ENCODE measurements around the gene RPIA.

The RPIA gene

DNA sequence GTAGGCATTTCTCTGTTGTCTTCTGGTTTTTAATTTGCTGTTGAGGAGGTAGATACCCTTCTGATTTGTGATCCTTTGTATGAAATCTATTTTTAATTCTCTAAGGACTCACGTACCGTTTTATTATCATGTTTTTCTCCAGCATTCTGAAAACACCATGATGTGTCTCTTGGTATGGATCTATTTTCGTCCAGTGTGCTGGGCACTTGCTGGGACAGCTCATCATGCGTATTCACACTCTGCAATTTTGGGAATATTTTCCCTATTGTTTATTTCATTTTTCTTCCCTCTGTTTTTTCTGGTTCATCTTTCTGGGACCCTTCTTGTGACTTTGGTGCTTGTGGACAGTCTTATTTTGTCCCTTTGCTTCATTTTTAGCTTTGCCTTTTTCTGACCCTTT, 21.9 kb downstream of the RPIA start:
- no peak for DNase-seq
- H3K79me2 ChIP-seq (ENCODE audit: low read length): peaks cover 6% of the 10 kb centered on the region; the same call in 1 of the 2 replicates
- no peaks in the 10 kb centered on the region for H3K9me2 ChIP-seq (replicated peaks; ENCODE audit: insufficient read depth, low read length)
- no peaks in the 10 kb centered on the region for H3K9me3 ChIP-seq (replicated peaks; ENCODE audit: insufficient read depth, low read length)
- H2AFZ ChIP-seq (ENCODE audit: low read length): no peak overlapping the region
- H3K4me3 ChIP-seq (ENCODE audit: low read length): no peak overlapping the region
- H3F3A ChIP-seq (ENCODE audit: insufficient read depth, low read length): no peaks in the 10 kb centered on the region
- H3K36me3 ChIP-seq (replicated peaks; ENCODE audit: insufficient read depth, low read length): no peaks in the 10 kb centered on the region
- no peak overlapping the region for H3K9ac ChIP-seq (ENCODE audit: low read length)
- no peak overlapping the region for H3K27ac ChIP-seq (ENCODE audit: low read length)
- no peak for TF ChIP-seq EZH2phosphoT487 (IDR thresholded peaks at IDR 0.05; ENCODE audit: low read length)
- TF ChIP-seq EZH2 (optimal IDR thresholded peaks at IDR 0.05; ENCODE audit: low read depth, low read length): no peak
- no peak for TF ChIP-seq CTCF (IDR thresholded peaks at IDR 0.05; ENCODE audit: low read length)
- no peak overlapping the region for H3K4me2 ChIP-seq (ENCODE audit: low read depth, low read length)
- H3K4me1 ChIP-seq (ENCODE audit: low read length): no peaks in the 10 kb centered on the region
- H3K27me3 ChIP-seq (replicated peaks; ENCODE audit: insufficient read depth, low read length): no peaks in the 10 kb centered on the region
- H4K20me1 ChIP-seq (ENCODE audit: insufficient read depth, low read length): no peaks in the 10 kb centered on the region

DNA sequence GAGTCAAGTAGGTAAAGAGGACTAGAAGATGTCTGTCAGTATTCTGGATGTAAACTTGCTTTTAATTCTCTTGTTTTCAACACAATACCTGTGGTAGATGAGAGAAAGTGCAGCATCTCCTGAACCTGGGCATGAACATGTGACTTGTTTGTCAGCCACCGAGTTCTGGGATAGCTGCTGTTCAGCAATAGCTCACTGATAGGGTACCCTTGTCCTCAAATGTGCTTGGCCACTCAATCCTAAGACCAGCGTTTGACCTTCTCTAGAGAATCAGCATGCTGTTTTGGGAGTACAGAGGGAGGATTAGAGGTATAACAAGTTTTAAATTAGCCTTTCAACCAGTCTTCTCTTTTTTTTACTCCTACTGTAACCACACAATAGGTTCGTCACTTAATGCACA, 23.2 kb downstream of the RPIA start:
- no peaks in the 10 kb centered on the region for H3F3A ChIP-seq (ENCODE audit: insufficient read depth, low read length)
- TF ChIP-seq EZH2 (optimal IDR thresholded peaks at IDR 0.05; ENCODE audit: low read depth, low read length) (no peak), EZH2phosphoT487 (IDR thresholded peaks at IDR 0.05; ENCODE audit: low read length) (no peak), CTCF (IDR thresholded peaks at IDR 0.05; ENCODE audit: low read length) (no peak)
- no peaks in the 10 kb centered on the region for H3K36me3 ChIP-seq (replicated peaks; ENCODE audit: insufficient read depth, low read length)
- H3K4me1 ChIP-seq (ENCODE audit: low read length): no peaks in the 10 kb centered on the region
- no peak overlapping the region for H3K27ac ChIP-seq (ENCODE audit: low read length)
- no peaks in the 10 kb centered on the region for H4K20me1 ChIP-seq (ENCODE audit: insufficient read depth, low read length)
- H3K9me2 ChIP-seq (replicated peaks; ENCODE audit: insufficient read depth, low read length): no peaks in the 10 kb centered on the region
- H3K9ac ChIP-seq (ENCODE audit: low read length): no peak overlapping the region
- DNase-seq: no peak
- H3K27me3 ChIP-seq (replicated peaks; ENCODE audit: insufficient read depth, low read length): no peaks in the 10 kb centered on the region
- peaks cover 6% of the 10 kb centered on the region; the same call in 1 of the 2 replicates for H3K79me2 ChIP-seq (ENCODE audit: low read length)
- no peaks in the 10 kb centered on the region for H3K9me3 ChIP-seq (replicated peaks; ENCODE audit: insufficient read depth, low read length)
- H3K4me2 ChIP-seq (ENCODE audit: low read depth, low read length): no peak overlapping the region
- H3K4me3 ChIP-seq (ENCODE audit: low read length): no peak overlapping the region
- H2AFZ ChIP-seq (ENCODE audit: low read length): no peak overlapping the region

GRCh38 chr2:88720399-88720798, 28.9 kb downstream of the RPIA start:
- H4K20me1 ChIP-seq (ENCODE audit: insufficient read depth, low read length): no peaks in the 10 kb centered on the region
- H3K36me3 ChIP-seq (replicated peaks; ENCODE audit: insufficient read depth, low read length): no peaks in the 10 kb centered on the region
- H3K9ac ChIP-seq (ENCODE audit: low read length): no peak overlapping the region
- DNase-seq: no peak
- peaks cover 8% of the 10 kb centered on the region; the same call in 1 of the 2 replicates for H3K79me2 ChIP-seq (ENCODE audit: low read length)
- no peak overlapping the region for H3K4me3 ChIP-seq (ENCODE audit: low read length)
- H3K9me3 ChIP-seq (replicated peaks; ENCODE audit: insufficient read depth, low read length): no peaks in the 10 kb centered on the region
- H3K4me1 ChIP-seq (ENCODE audit: low read length): no peaks in the 10 kb centered on the region
- TF ChIP-seq EZH2 (optimal IDR thresholded peaks at IDR 0.05; ENCODE audit: low read depth, low read length): no peak
- no peak for TF ChIP-seq EZH2phosphoT487 (IDR thresholded peaks at IDR 0.05; ENCODE audit: low read length)
- no peak for TF ChIP-seq CTCF (IDR thresholded peaks at IDR 0.05; ENCODE audit: low read length)
- no peak overlapping the region for H2AFZ ChIP-seq (ENCODE audit: low read length)
- no peaks in the 10 kb centered on the region for H3K9me2 ChIP-seq (replicated peaks; ENCODE audit: insufficient read depth, low read length)
- no peak overlapping the region for H3K27ac ChIP-seq (ENCODE audit: low read length)
- no peaks in the 10 kb centered on the region for H3K27me3 ChIP-seq (replicated peaks; ENCODE audit: insufficient read depth, low read length)
- no peaks in the 10 kb centered on the region for H3F3A ChIP-seq (ENCODE audit: insufficient read depth, low read length)
- H3K4me2 ChIP-seq (ENCODE audit: low read depth, low read length): no peak overlapping the region

All from MM.1S (cell line).